GM18502 (cell line): Measurements from ENCODE around the gene NCOR1.
"Not testable (repeated sequence)": the region's sequence is repeated elsewhere in the genome, so short reads cannot be mapped to it uniquely, and the experiment has no call there.

Experiments used
- ATAC-seq: cut with Tn5 transposase; IDR thresholded peaks from one replicate; pipeline ENCODE4 v1.9.1; 2021; ENCODE audit warnings: mild to moderate bottlenecking; ENCODE audit not compliant: unreplicated experiment, poor library complexity

NCOR1 gene

GRCh38 chr17:16215965-16216316, 607 bp upstream of the NCOR1 start:
- ATAC-seq, result no peak

GRCh38 chr17:16215002-16215272, 397 bp downstream of the NCOR1 start:
- peak; percentile 38 for ATAC-seq

GRCh38 chr17:16214190-16215001, 938 bp downstream of the NCOR1 start:
- no peak for ATAC-seq

GRCh38 chr17:16212793-16213192, 2.5 kb downstream of the NCOR1 start:
- ATAC-seq, result no peak

GRCh38 chr17:16211590-16211989, 3.7 kb downstream of the NCOR1 start:
- no peak for ATAC-seq

GRCh38 chr17:16204763-16205162, 10.6 kb downstream of the NCOR1 start:
- ATAC-seq, result not testable (repeated sequence)

- not testable (repeated sequence) for ATAC-seq
Measured at GRCh38 chr17:16202554-16203500, 12.5 kb downstream of the NCOR1 start.

GRCh38 chr17:16201693-16202131, 13.6 kb downstream of the NCOR1 start:
- ATAC-seq, result not testable (repeated sequence)

GRCh38 chr17:16199093-16199492, 16.2 kb downstream of the NCOR1 start:
- no peak for ATAC-seq

GRCh38 chr17:16197276-16197675, 18.1 kb downstream of the NCOR1 start:
- no peak for ATAC-seq

- not testable (repeated sequence) for ATAC-seq
Measured at GRCh38 chr17:16194307-16194835, 21.0 kb downstream of the NCOR1 start.

GRCh38 chr17:16191604-16192003, 23.7 kb downstream of the NCOR1 start:
- no peak for ATAC-seq

GRCh38 chr17:16190703-16191360, 24.5 kb downstream of the NCOR1 start:
- no peak for ATAC-seq

- no peak for ATAC-seq
Measured at GRCh38 chr17:16189791-16190348, 25.5 kb downstream of the NCOR1 start.

GRCh38 chr17:16187642-16188041, 27.7 kb downstream of the NCOR1 start:
- ATAC-seq, result no peak

GRCh38 chr17:16181581-16181980, 33.8 kb downstream of the NCOR1 start:
- ATAC-seq, result no peak

GRCh38 chr17:16178836-16179235, 36.5 kb downstream of the NCOR1 start:
- ATAC-seq, result no peak

- ATAC-seq, result no peak
Measured at GRCh38 chr17:16171613-16172012, 43.7 kb downstream of the NCOR1 start.

- ATAC-seq, result not testable (repeated sequence)
Measured at GRCh38 chr17:16166766-16167165, 48.6 kb downstream of the NCOR1 start.

GRCh38 chr17:16158714-16159113, 56.6 kb downstream of the NCOR1 start:
- no peak for ATAC-seq
